DOHH2 (cell line): ENCODE measurements around the gene SLC7A6.

ENCODE experiments used
- EZH2phosphoT487 ChIP-seq: fragments of 200-600 bp; sonication (generic); IDR thresholded peaks from 2 replicates; pipeline ENCODE4 v1.6.1; 2017; ENCODE audit warnings: borderline replicate concordance, mild to moderate bottlenecking, antibody characterized with exemption, low read length, moderate library complexity, mixed read lengths
- TF ChIP-seq, protein P1 (sequence below): fragments of 200-600 bp; sonication (generic); IDR thresholded peaks from one replicate; pipeline ENCODE4 v1.5.1; 2014; ENCODE audit warnings: antibody characterized with exemption, mild to moderate bottlenecking, low read depth, low read length; ENCODE audit not compliant: poor library complexity, severe bottlenecking

DNA sequence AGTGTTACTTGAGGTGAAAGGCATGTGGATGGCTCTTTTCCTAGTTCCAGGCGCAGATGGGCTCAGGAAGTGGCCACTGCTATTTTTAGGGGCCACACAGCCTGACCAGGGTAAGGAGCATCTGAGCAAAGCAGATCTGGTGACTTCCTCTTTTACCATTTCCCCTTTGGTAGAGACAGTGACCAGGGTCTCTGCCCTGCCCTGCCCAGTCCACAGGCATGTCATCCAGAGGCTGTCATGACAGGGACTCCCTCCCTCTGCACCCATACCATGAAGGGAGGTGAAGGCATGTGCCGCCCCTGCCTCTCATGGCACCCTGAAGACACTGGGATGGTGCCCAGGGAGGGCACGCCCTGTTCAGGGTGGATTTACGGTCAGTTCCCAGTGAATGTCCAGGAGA is 16.9 kb upstream of the SLC7A6 start:
- TF ChIP-seq, protein P1, sequence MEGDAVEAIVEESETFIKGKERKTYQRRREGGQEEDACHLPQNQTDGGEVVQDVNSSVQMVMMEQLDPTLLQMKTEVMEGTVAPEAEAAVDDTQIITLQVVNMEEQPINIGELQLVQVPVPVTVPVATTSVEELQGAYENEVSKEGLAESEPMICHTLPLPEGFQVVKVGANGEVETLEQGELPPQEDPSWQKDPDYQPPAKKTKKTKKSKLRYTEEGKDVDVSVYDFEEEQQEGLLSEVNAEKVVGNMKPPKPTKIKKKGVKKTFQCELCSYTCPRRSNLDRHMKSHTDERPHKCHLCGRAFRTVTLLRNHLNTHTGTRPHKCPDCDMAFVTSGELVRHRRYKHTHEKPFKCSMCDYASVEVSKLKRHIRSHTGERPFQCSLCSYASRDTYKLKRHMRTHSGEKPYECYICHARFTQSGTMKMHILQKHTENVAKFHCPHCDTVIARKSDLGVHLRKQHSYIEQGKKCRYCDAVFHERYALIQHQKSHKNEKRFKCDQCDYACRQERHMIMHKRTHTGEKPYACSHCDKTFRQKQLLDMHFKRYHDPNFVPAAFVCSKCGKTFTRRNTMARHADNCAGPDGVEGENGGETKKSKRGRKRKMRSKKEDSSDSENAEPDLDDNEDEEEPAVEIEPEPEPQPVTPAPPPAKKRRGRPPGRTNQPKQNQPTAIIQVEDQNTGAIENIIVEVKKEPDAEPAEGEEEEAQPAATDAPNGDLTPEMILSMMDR, result no peak
- no peak for TF ChIP-seq EZH2phosphoT487
